Ovary (tissue), 9 donors: Measurements from ENCODE around the gene B4GALNT2. TPM values are rescaled to one million over a fixed set of nuclear protein-coding genes. Genes with fewer than 3 reads are reported as not detected.
"Not testable (repeated sequence)": the region's sequence is repeated elsewhere in the genome, so short reads cannot be mapped to it uniquely, and the experiment has no call there.

Experiments
- DNase-seq, 5 donors: peaks; one replicate each; pipeline ENCODE4 v3.0.0-alpha.2; 2019 to 2020
- H3K27ac ChIP-seq, 2 donors: fragments of 200-600 bp; one replicate each; pipeline versions ENCODE4 v1.5.1 to v1.8.0; 2019 to 2022
- H3K27me3 ChIP-seq: fragments of 200-600 bp; one replicate; pipeline ENCODE4 v1.8.0; 2022
- H3K36me3 ChIP-seq: fragments of 200-600 bp; sonication (generic); one replicate; pipeline ENCODE4 v1.5.1; 2019
- H3K4me1 ChIP-seq: one replicate; pipeline ENCODE4 v1.8.1; 2013; ENCODE audit warnings: mild to moderate bottlenecking, moderate library complexity; ENCODE audit not compliant: insufficient read depth
- H3K4me3 ChIP-seq: fragments of 200-600 bp; sonication (generic); one replicate; pipeline ENCODE4 v1.5.1; 2017
- H3K9me3 ChIP-seq, 2 donors: fragments of 200-600 bp in 1 of 2; sonication (generic) in 1 of 2; one replicate each; pipeline versions ENCODE4 v1.5.1 to v1.8.1; 2013 to 2019; ENCODE audit warnings: mild to moderate bottlenecking in 1 of 2, moderate library complexity in 1 of 2
- CTCF ChIP-seq, 3 donors: fragments of 450-650 bp in 2 of 3; fragments of 200-600 bp in 1 of 3; IDR thresholded peaks; one replicate each; pipeline versions ENCODE4 v1.5.1 to v1.8.0; 2016 to 2022; ENCODE audit warnings: antibody characterized with exemption in 3 of 3, mild to moderate bottlenecking in 1 of 3
- EP300 ChIP-seq: sonication (generic); formaldehyde crosslinking; IDR thresholded peaks from one replicate; pipeline ENCODE4 v1.6.1; 2017; ENCODE audit warnings: antibody characterized with exemption
- POLR2A ChIP-seq: fragments of 450-650 bp; IDR thresholded peaks from one replicate; pipeline ENCODE4 v1.6.1; 2017; ENCODE audit warnings: antibody characterized with exemption, mild to moderate bottlenecking, moderate library complexity
- WGBS, 3 donors: extraction: QIAGEN DNeasy Blood & Tissue Kit in 1 of 3; methylation state at CpG; one replicate each; pipeline versions ENCODE4 v1.1.5 to v1.1.7; 2013 to 2017; 5-methylcytosine and 5-hydroxymethylcytosine counted together
- intact Hi-C, 4 donors: fragments of 100-400 bp; cut with DNase I; formaldehyde crosslinking; loops; one replicate each; pipeline versions ENCODE4 v1.11.0 to v1.15.1; 2022 to 2023
- polyA plus RNA-seq, 2 donors: library from polyadenylated mRNA; stranded (reverse); fragments of 200-250 nt in 1 of 2; fragments of 350-450 nt in 1 of 2; fragmentation: Illumina TruSeq in 1 of 2; extraction: RNeasy Lipid Tissue Mini Kit (QIAGEN cat#74804) in 1 of 2; gene quantifications; one replicate each; pipeline ENCODE4 v1.2.3, GENCODE V29; 2013 to 2014
- total RNA-seq, 7 donors: library from RNA; depleted of rRNA in 2 of 7; stranded (reverse); fragments of >200 nt in 2 of 7; fragmentation: NEBNext Ultra II Directional in 3 of 7; extraction: Animal tissue kit (Norgen Biotek cat#: 25700) in 3 of 7; gene quantifications; one replicate each; pipeline versions ENCODE4 v1.1.0 to v1.2.4, GENCODE V29; 2016 to 2023
- donor health status: DM: no; HTN: no; CAD: no; lungs with moderate emphysema.
- donor health status: DM: no; HTN: no; CAD: no.
- donor health status: Bipolar disorder and iron deficiency.
- donor health status: DM: yes; HTN: yes; CAD: no.
- donor health status: DM: no; HTN: no; CAD: no.
- donor health status: DM: yes; HTN: yes; CAD: no.

Gene B4GALNT2
- total and polyA plus RNA-seq, 9 donors, result under 0.01 to 0.03 (median 0.03) TPM; not detected in 5

GRCh38 chr17:49123061-49123460, 9.5 kb upstream of the B4GALNT2 start:
- no peak overlapping the region for H3K4me3 ChIP-seq
- intact Hi-C loops, result no loop called here
- H3K27ac ChIP-seq, result no peak overlapping the region
- TF ChIP-seq CTCF (IDR thresholded peaks at IDR 0.05) (no peak), POLR2A (no peak), EP300 (no peak)
- no peaks in the 10 kb centered on the region for H3K4me1 ChIP-seq
- peaks cover 0 to 3% of the 10 kb centered on the region in 2 donors for H3K9me3 ChIP-seq
- WGBS, 3 donors, result 18 to 36% (median 23%) methylated on average over 1 of the region's 1 CpG
- H3K36me3 ChIP-seq, result no peaks in the 10 kb centered on the region
- no peaks in the 10 kb centered on the region for H3K27me3 ChIP-seq
- no peak for DNase-seq

GRCh38 chr17:49125449-49125848, 7.1 kb upstream of the B4GALNT2 start:
- Histone ChIP-seq H3K27me3 (no peaks in the 10 kb centered on the region), H3K4me3 (no peak overlapping the region), H3K9me3 (peaks cover 0 to 12% of the 10 kb centered on the region in 2 donors), H3K4me1 (no peaks in the 10 kb centered on the region), H3K36me3 (no peaks in the 10 kb centered on the region), H3K27ac (no peak overlapping the region)
- 89 to 92% (median 90%) methylated on average over 17 to 32 of the region's 32 CpGs for WGBS, 3 donors
- no peak for TF ChIP-seq CTCF (IDR thresholded peaks at IDR 0.05)
- no peak for TF ChIP-seq POLR2A
- TF ChIP-seq EP300, result no peak
- intact Hi-C loops, result no loop called here
- DNase-seq, result no peak

- H3K27ac ChIP-seq, intact Hi-C loops, DNase-seq, H3K4me3 ChIP-seq, H3K4me1 ChIP-seq, H3K27me3 ChIP-seq, H3K36me3 ChIP-seq: not testable (repeated sequence)
- H3K9me3 ChIP-seq, result peaks cover 0 to 12% of the 10 kb centered on the region in 2 donors
- WGBS, 3 donors, result 54 to 60% (median 58%) methylated on average over 10 of the region's 10 CpGs
These were observed 6.2 kb upstream of the B4GALNT2 start for GRCh38 chr17:49126183-49126859.

GRCh38 chr17:49129359-49129950, 3.1 kb upstream of the B4GALNT2 start:
- peaks cover 0 to 19% of the 10 kb centered on the region in 2 donors for H3K9me3 ChIP-seq
- DNase-seq, H3K27me3 ChIP-seq, H3K27ac ChIP-seq, intact Hi-C loops, H3K36me3 ChIP-seq, H3K4me3 ChIP-seq, H3K4me1 ChIP-seq: not testable (repeated sequence)
- WGBS, 3 donors, result 22 to 42% (median 27%) methylated on average over 2 of the region's 2 CpGs

GRCh38 chr17:49130891-49131290, 1.7 kb upstream of the B4GALNT2 start:
- no peak for TF ChIP-seq POLR2A
- no peak for TF ChIP-seq EP300
- TF ChIP-seq CTCF (IDR thresholded peaks at IDR 0.05), result no peak
- WGBS, 3 donors, result 77 to 82% (median 81%) methylated on average over 3 of the region's 3 CpGs

More at GRCh38 chr17:49130891-49131290, 1.7 kb upstream of the B4GALNT2 start:
- no peaks in the 10 kb centered on the region for H3K4me1 ChIP-seq
- peaks cover 0 to 19% of the 10 kb centered on the region in 2 donors for H3K9me3 ChIP-seq
- H3K27ac ChIP-seq, result no peak overlapping the region
- intact Hi-C loops, result no loop called here
- H3K4me3 ChIP-seq, result no peak overlapping the region
- H3K27me3 ChIP-seq, result no peaks in the 10 kb centered on the region
- no peak for DNase-seq
- no peaks in the 10 kb centered on the region for H3K36me3 ChIP-seq
